Small intestine (tissue), 7 donors: ENCODE measurements around the gene ABCA8. TPM values are rescaled to one million over a fixed set of nuclear protein-coding genes. Genes with fewer than 3 reads are reported as not detected.

Source experiments
- DNase-seq, 2 donors: peaks; one replicate each; pipeline versions ENCODE4 v3.0.0 to v3.0.0-alpha.2; 2013
- FAIRE-seq: peaks from 2 replicates; lab custom pipeline; 2012; peaks lifted over from hg19 to GRCh38; lab: Jason Lieb, UNC
- H3K27ac ChIP-seq, 3 donors: one replicate each; pipeline ENCODE4 v1.5.1; 2013; ENCODE audit warnings: low read length in 2 of 3, mild to moderate bottlenecking in 2 of 3, control low read depth in 1 of 3, inconsistent platforms in 1 of 3, low read depth in 1 of 3, moderate library complexity in 1 of 3
- H3K27me3 ChIP-seq, 3 donors: one replicate each; pipeline ENCODE4 v1.6.1; 2013; ENCODE audit warnings: low read length in 3 of 3, inconsistent platforms in 1 of 3; ENCODE audit not compliant: control insufficient read depth in 3 of 3, insufficient read depth in 3 of 3
- H3K36me3 ChIP-seq, 3 donors: one replicate each; pipeline ENCODE4 v1.6.1; 2013; ENCODE audit warnings: low read length in 3 of 3, inconsistent platforms in 1 of 3, low read depth in 1 of 3, mild to moderate bottlenecking in 1 of 3, moderate library complexity in 1 of 3; ENCODE audit not compliant: control insufficient read depth in 3 of 3, insufficient read depth in 2 of 3
- H3K4me1 ChIP-seq, 3 donors: one replicate each; pipeline ENCODE4 v1.6.1; 2013; ENCODE audit warnings: low read length in 2 of 3, inconsistent platforms in 1 of 3, low read depth in 1 of 3, mild to moderate bottlenecking in 1 of 3, moderate library complexity in 1 of 3; ENCODE audit not compliant: control insufficient read depth in 3 of 3, insufficient read depth in 2 of 3
- H3K4me3 ChIP-seq, 3 donors: one replicate each; pipeline ENCODE4 v1.5.1; 2013; ENCODE audit warnings: low read length in 3 of 3, control low read depth in 1 of 3, inconsistent platforms in 1 of 3, low read depth in 1 of 3, mild to moderate bottlenecking in 1 of 3, moderate library complexity in 1 of 3
- H3K9me3 ChIP-seq, 2 donors: one replicate each; pipeline ENCODE4 v1.6.1; 2013; ENCODE audit warnings: low read depth in 1 of 2, low read length in 1 of 2; ENCODE audit not compliant: control insufficient read depth in 2 of 2, insufficient read depth in 1 of 2
- WGBS, 3 donors: extraction: QIAGEN DNeasy Blood & Tissue Kit; methylation state at CpG; one replicate each; pipeline ENCODE4 v1.1.7; 2013; 5-methylcytosine and 5-hydroxymethylcytosine counted together
- polyA plus RNA-seq, 4 donors: library from polyadenylated mRNA; stranded (reverse) in 3 of 4; unstranded in 1 of 4; fragments of 200-250 nt in 3 of 4; fragments of 120-200 nt in 1 of 4; gene quantifications; one replicate each; pipeline versions ENCODE4 v1.2.1 to v1.2.3, GENCODE V29; 2013
- donor health status: healthy with polysubstance abuse.
- donor health status: control.
- donor health status: control.
- donor health status: Bipolar disorder and iron deficiency.
- donor health status: healthy.

The ABCA8 gene
- polyA plus RNA-seq, 4 donors = 1.5 to 7.7 (median 1.9) TPM; not detected in 1

- Histone ChIP-seq H3K27ac (no peak overlapping the region), H3K27me3 (no peaks in the 10 kb centered on the region), H3K4me1 (no peaks in the 10 kb centered on the region), H3K36me3 (no peaks in the 10 kb centered on the region), H3K9me3 (no peaks in the 10 kb centered on the region), H3K4me3 (no peak overlapping the region)
- DNase-seq = no peak
- 83 to 88% (median 85%) methylated on average over 8 of the region's 8 CpGs for WGBS, 3 donors
- FAIRE-seq = no peak
Observed at GRCh38 chr17:68903286-68903685, 51.9 kb downstream of the ABCA8 start.

GRCh38 chr17:68897557-68897956, 57.6 kb downstream of the ABCA8 start:
- no peak overlapping the region for H3K4me3 ChIP-seq
- no peaks in the 10 kb centered on the region for H3K27me3 ChIP-seq
- H3K4me1 ChIP-seq = no peaks in the 10 kb centered on the region
- no peaks in the 10 kb centered on the region for H3K36me3 ChIP-seq
- H3K27ac ChIP-seq = no peak overlapping the region
- DNase-seq (no peak), FAIRE-seq (no peak)
- H3K9me3 ChIP-seq = peaks cover 0 to 3% of the 10 kb centered on the region in 2 donors

- DNase-seq (no peak), FAIRE-seq (no peak)
- 75 to 77% (median 76%) methylated on average over 5 of the region's 5 CpGs for WGBS, 3 donors
- no peaks in the 10 kb centered on the region for H3K36me3 ChIP-seq
- H3K9me3 ChIP-seq = peaks cover 0 to 3% of the 10 kb centered on the region in 2 donors
- no peaks in the 10 kb centered on the region for H3K4me1 ChIP-seq
- no peaks in the 10 kb centered on the region for H3K27me3 ChIP-seq
- no peak overlapping the region for H3K27ac ChIP-seq
- H3K4me3 ChIP-seq = no peak overlapping the region
Observed at GRCh38 chr17:68892658-68893057, 62.5 kb downstream of the ABCA8 start.

GRCh38 chr17:68892193-68892592, 63.0 kb downstream of the ABCA8 start:
- Histone ChIP-seq H3K27me3 (no peaks in the 10 kb centered on the region), H3K27ac (no peak overlapping the region), H3K36me3 (no peaks in the 10 kb centered on the region), H3K4me3 (no peak overlapping the region), H3K4me1 (no peaks in the 10 kb centered on the region), H3K9me3 (peaks cover 0 to 3% of the 10 kb centered on the region in 2 donors)
- DNase-seq (no peak), FAIRE-seq (no peak)
- 97 to 100% (median 99%) methylated on average over 1 of the region's 1 CpG for whole genome bisulfite sequencing, 3 donors

- H3K9me3 ChIP-seq = no peaks in the 10 kb centered on the region
- no peaks in the 10 kb centered on the region for H3K36me3 ChIP-seq
- no peaks in the 10 kb centered on the region for H3K27me3 ChIP-seq
- H3K4me1 ChIP-seq = no peaks in the 10 kb centered on the region
- whole genome bisulfite sequencing, 3 donors = 58 to 66% (median 62%) methylated on average over 3 of the region's 3 CpGs
- DNase-seq (no peak), FAIRE-seq (no peak)
- no peak overlapping the region for H3K27ac ChIP-seq
- no peak overlapping the region for H3K4me3 ChIP-seq
Observed at GRCh38 chr17:68886401-68886800, 68.8 kb downstream of the ABCA8 start.

- H3K27ac ChIP-seq = no peak overlapping the region
- H3K4me1 ChIP-seq = no peaks in the 10 kb centered on the region
- FAIRE-seq = no peak
- H3K9me3 ChIP-seq = peaks cover 5 to 8% of the 10 kb centered on the region in 2 donors
- 82 to 91% (median 87%) methylated on average over 4 of the region's 4 CpGs for WGBS, 3 donors
- no peaks in the 10 kb centered on the region for H3K36me3 ChIP-seq
- H3K27me3 ChIP-seq = no peaks in the 10 kb centered on the region
- no peak for DNase-seq
- no peak overlapping the region for H3K4me3 ChIP-seq
Observed at GRCh38 chr17:68884888-68885287, 70.3 kb downstream of the ABCA8 start.

GRCh38 chr17:68878226-68878885, 76.8 kb downstream of the ABCA8 start:
- H3K27me3 ChIP-seq = no peaks in the 10 kb centered on the region
- H3K9me3 ChIP-seq = peaks cover 5 to 19% of the 10 kb centered on the region in 2 donors
- DNase-seq (no peak), FAIRE-seq (no peak)
- no peaks in the 10 kb centered on the region for H3K36me3 ChIP-seq
- no peak overlapping the region for H3K27ac ChIP-seq
- H3K4me3 ChIP-seq = no peak overlapping the region
- 83 to 91% (median 89%) methylated on average over 5 of the region's 5 CpGs for WGBS, 3 donors
- no peaks in the 10 kb centered on the region for H3K4me1 ChIP-seq

GRCh38 chr17:68871447-68871846, 83.7 kb downstream of the ABCA8 start:
- 88 to 95% (median 91%) methylated on average over 2 of the region's 2 CpGs for WGBS, 3 donors
- H3K4me3 ChIP-seq = no peak overlapping the region
- no peaks in the 10 kb centered on the region for H3K4me1 ChIP-seq
- no peaks in the 10 kb centered on the region for H3K9me3 ChIP-seq
- no peak for FAIRE-seq
- H3K27ac ChIP-seq = no peak overlapping the region
- no peaks in the 10 kb centered on the region for H3K27me3 ChIP-seq
- no peak for DNase-seq
- H3K36me3 ChIP-seq = peaks cover 0 to 2% (median 0%) of the 10 kb centered on the region in 3 donors

GRCh38 chr17:68870976-68871375, 84.2 kb downstream of the ABCA8 start:
- no peak overlapping the region for H3K4me3 ChIP-seq
- peaks cover 0 to 2% (median 0%) of the 10 kb centered on the region in 3 donors for H3K36me3 ChIP-seq
- no peak for FAIRE-seq
- H3K9me3 ChIP-seq = no peaks in the 10 kb centered on the region
- no peak overlapping the region for H3K27ac ChIP-seq
- WGBS, 3 donors = 14 to 36% (median 22%) methylated on average over 1 of the region's 1 CpG
- no peak for DNase-seq
- H3K4me1 ChIP-seq = no peaks in the 10 kb centered on the region
- H3K27me3 ChIP-seq = no peaks in the 10 kb centered on the region
